Lower leg skin (tissue), 3 donors: ENCODE data around the gene GRIN1.

Experiments used
- CTCF ChIP-seq, 3 donors: fragments of 450-650 bp; IDR thresholded peaks; one replicate each; pipeline ENCODE4 v1.5.1; 2016; ENCODE audit warnings: antibody characterized with exemption in 3 of 3, mild to moderate bottlenecking in 3 of 3, moderate library complexity in 2 of 3
- POLR2A ChIP-seq, 2 donors: fragments of 450-650 bp; IDR thresholded peaks; one replicate each; pipeline ENCODE4 v1.6.1; 2016 to 2017; ENCODE audit warnings: antibody characterized with exemption in 2 of 2, mild to moderate bottlenecking in 1 of 2, moderate library complexity in 1 of 2

GRCh38 chr9:137116728-137117127 lies 22.2 kb upstream of the GRIN1 start:
- TF ChIP-seq CTCF (IDR thresholded peaks at IDR 0.05) (no peak), POLR2A (IDR thresholded peaks at IDR 0.05) (no peak)
